WTC11 (cell line): ENCODE measurements around the gene HINT3. TPM values are rescaled to one million over a fixed set of nuclear protein-coding genes. Genes with fewer than 3 reads are reported as not detected.

Experiments used
- ATAC-seq: fragments of 200-7000 bp; cut with Tn5 transposase; 2 replicates; pipeline ENCODE4 v1.10.0; 2021; ENCODE audit warnings: mild to moderate bottlenecking, moderate library complexity
- CTCF ChIA-PET: fragments of 300-600 bp; sonication (Branson Sonifier 250); formaldehyde crosslinking; loops from one replicate; lab custom pipeline; 2021; ENCODE audit warnings: antibody characterized with exemption; lab: Charles Lee
- POLR2A ChIA-PET: fragments of 350-600 bp; sonication (Branson Sonifier 250); formaldehyde crosslinking; loops from one replicate; lab custom pipeline; 2021; ENCODE audit warnings: antibody characterized with exemption; lab: Charles Lee
- DNase-seq: peaks from one replicate; pipeline ENCODE4 v3.0.0; 2021; ENCODE audit warnings: low spot score
- H3K27ac Mint-ChIP-seq: 2 replicates; pipeline ENCODE4 v1.8.0; 2021; ENCODE audit warnings: mixed read lengths
- H3K27me3 Mint-ChIP-seq: 2 replicates; pipeline ENCODE4 v1.8.0; 2021; ENCODE audit warnings: low read depth, mild to moderate bottlenecking, moderate library complexity, mixed read lengths
- H3K36me3 Mint-ChIP-seq: 2 replicates; pipeline ENCODE4 v1.8.0; 2021; ENCODE audit warnings: mixed read lengths
- H3K4me1 Mint-ChIP-seq: 2 replicates; pipeline ENCODE4 v1.8.0; 2022; ENCODE audit warnings: mixed read lengths
- H3K4me3 Mint-ChIP-seq: 2 replicates; pipeline ENCODE4 v1.8.0; 2021; ENCODE audit warnings: mild to moderate bottlenecking, moderate library complexity, mixed read lengths
- H3K9me3 Mint-ChIP-seq: 2 replicates; pipeline ENCODE4 v1.8.0; 2021; ENCODE audit warnings: mixed read lengths
- AFF4 ChIP-seq: sonication (generic); formaldehyde crosslinking; IDR thresholded peaks from 2 replicates; pipeline ENCODE4 v1.8.1; 2023; ENCODE audit warnings: mild to moderate bottlenecking, missing genetic modification reagents, borderline replicate concordance
- AR ChIP-seq: fragments of 250-450 bp; sonication (Bioruptor Pico); IDR thresholded peaks from 2 replicates; pipeline ENCODE4 v1.9.0; 2021; ENCODE audit warnings: mild to moderate bottlenecking
- E2F4 ChIP-seq: sonication (generic); formaldehyde crosslinking; IDR thresholded peaks from 2 replicates; pipeline ENCODE4 v1.8.1; 2022; ENCODE audit warnings: low read depth, mild to moderate bottlenecking, moderate library complexity, missing genetic modification reagents, borderline replicate concordance
- ERG ChIP-seq: fragments of 250-450 bp; sonication (Bioruptor Pico); IDR thresholded peaks from 2 replicates; pipeline ENCODE4 v1.8.0; 2021; ENCODE audit warnings: mild to moderate bottlenecking
- ETV6 ChIP-seq: sonication (generic); formaldehyde crosslinking; IDR thresholded peaks from 2 replicates; pipeline ENCODE4 v1.8.1; 2022; ENCODE audit warnings: mild to moderate bottlenecking, missing genetic modification reagents
- FOXJ3 ChIP-seq: sonication (generic); formaldehyde crosslinking; IDR thresholded peaks from 2 replicates; pipeline ENCODE4 v1.9.0; 2021; ENCODE audit warnings: missing genetic modification reagents, mild to moderate bottlenecking, borderline replicate concordance
- GABPB1 ChIP-seq: sonication (generic); formaldehyde crosslinking; IDR thresholded peaks from 2 replicates; pipeline ENCODE4 v1.8.1; 2023; ENCODE audit warnings: mild to moderate bottlenecking, missing genetic modification reagents
- GTF2I ChIP-seq: fragments of 250-450 bp; sonication (Bioruptor Pico); conservative IDR thresholded peaks from 2 replicates; pipeline ENCODE4 v1.4.0; 2021; ENCODE audit warnings: mild to moderate bottlenecking
- IRF1 ChIP-seq: sonication (generic); formaldehyde crosslinking; IDR thresholded peaks from 2 replicates; pipeline ENCODE4 v1.8.0; 2023; ENCODE audit warnings: missing genetic modification reagents
- NR1H2 ChIP-seq: sonication (generic); formaldehyde crosslinking; IDR thresholded peaks from 2 replicates; pipeline ENCODE4 v1.9.0; 2021; ENCODE audit warnings: mild to moderate bottlenecking, moderate library complexity, missing genetic modification reagents
- NR2C2 ChIP-seq: sonication (generic); formaldehyde crosslinking; IDR thresholded peaks from 2 replicates; pipeline ENCODE4 v1.8.0; 2022; ENCODE audit warnings: mild to moderate bottlenecking, missing genetic modification reagents
- RELA ChIP-seq: sonication (generic); formaldehyde crosslinking; IDR thresholded peaks from 2 replicates; pipeline ENCODE4 v1.8.1; 2022; ENCODE audit warnings: missing genetic modification reagents, mild to moderate bottlenecking, borderline replicate concordance
- SMAD4 ChIP-seq: sonication (generic); formaldehyde crosslinking; IDR thresholded peaks from 2 replicates; pipeline ENCODE4 v1.8.0; 2022; ENCODE audit warnings: mild to moderate bottlenecking, missing genetic modification reagents
- ZBTB21 ChIP-seq: sonication (generic); formaldehyde crosslinking; IDR thresholded peaks from 2 replicates; pipeline ENCODE4 v1.8.1; 2023; ENCODE audit warnings: mild to moderate bottlenecking, missing genetic modification reagents, borderline replicate concordance
- ZBTB43 ChIP-seq: sonication (generic); formaldehyde crosslinking; IDR thresholded peaks from 2 replicates; pipeline ENCODE4 v1.8.1; 2023; ENCODE audit warnings: mild to moderate bottlenecking, missing genetic modification reagents
- ZNF138 ChIP-seq: sonication (generic); formaldehyde crosslinking; conservative IDR thresholded peaks from 2 replicates; pipeline ENCODE4 v1.8.1; 2022; ENCODE audit warnings: mild to moderate bottlenecking, moderate library complexity, missing genetic modification reagents
- total RNA-seq: library from RNA; stranded (reverse); gene quantifications from 3 replicates; pipeline ENCODE4 v1.2.3, GENCODE V29; 2021

Gene HINT3
- total RNA-seq, 1 experiment from 2014 or later = 9.4 TPM

- Mint-ChIP-seq H3K27me3 (no peaks in the 10 kb centered on the region; the same call in 1 of the 2 replicates), H3K36me3 (peaks cover 4% of the 10 kb centered on the region; the same call in 1 of the 2 replicates), H3K4me1 (peaks cover 7% of the 10 kb centered on the region), H3K9me3 (peaks cover 9% of the 10 kb centered on the region), H3K4me3 (no peak overlapping the region), H3K27ac (no peak overlapping the region)
- DNase-seq = no peak
- ChIA-PET CTCF (interaction anchor here (1.0 to 3.8 kb wide), 5 partner anchors 46 to 170 kb away, joined by 3 to 46 read pairs (median 8); partner anchors contain the start of gene NCOA7), POLR2A (no interaction called here)
- ATAC-seq = no peak
- no peak for TF ChIP-seq FOXJ3 (CRISPR knock-in tag)
- no peak for TF ChIP-seq RELA
- TF ChIP-seq IRF1 = no peak
- TF ChIP-seq AR = no peak
- no peak for TF ChIP-seq ZNF138 (CRISPR knock-in tag)
- no peak for TF ChIP-seq SMAD4 (CRISPR knock-in tag)
- TF ChIP-seq AFF4 (CRISPR knock-in tag) = no peak
- TF ChIP-seq E2F4 (CRISPR knock-in tag) = no peak
- TF ChIP-seq ZBTB43 (CRISPR knock-in tag) = no peak
- TF ChIP-seq GABPB1 (CRISPR knock-in tag) = no peak
- TF ChIP-seq NR1H2 = no peak
- TF ChIP-seq ETV6 (CRISPR knock-in tag) = no peak
- TF ChIP-seq NR2C2 (CRISPR knock-in tag) = no peak
- TF ChIP-seq GTF2I = no peak
- no peak for TF ChIP-seq ERG (CRISPR knock-in tag)
- no peak for TF ChIP-seq ZBTB21 (CRISPR knock-in tag)
These were observed 5.2 kb upstream of the HINT3 start for GRCh38 chr6:125951323-125951722.
